Vagina (tissue), 2 donors: ENCODE measurements around the gene ZNF583. TPM values are rescaled to one million over a fixed set of nuclear protein-coding genes. Genes with fewer than 3 reads are reported as not detected.

Experiments
- DNase-seq, 2 donors: peaks; one replicate each; pipeline ENCODE4 v3.0.0-alpha.2; 2017; ENCODE audit errors: extremely low spot score in 2 of 2
- H3K27ac ChIP-seq: fragments of 200-600 bp; sonication (generic); one replicate; pipeline ENCODE4 v1.5.1; 2019
- H3K27me3 ChIP-seq: fragments of 200-600 bp; sonication (generic); one replicate; pipeline ENCODE4 v1.5.1; 2019
- H3K36me3 ChIP-seq, 2 donors: fragments of 200-600 bp; sonication (generic); one replicate each; pipeline ENCODE4 v1.5.1; 2017 to 2019
- H3K4me1 ChIP-seq: fragments of 200-600 bp; sonication (generic); one replicate; pipeline ENCODE4 v1.5.1; 2019
- H3K4me3 ChIP-seq, 2 donors: fragments of 200-600 bp; sonication (generic); 1 replicate in 1 of 2; 2 replicates in 1 of 2; pipeline ENCODE4 v1.5.1; 2016 to 2019
- H3K9me3 ChIP-seq: fragments of 200-600 bp; sonication (generic); one replicate; pipeline ENCODE4 v1.5.1; 2019
- CTCF ChIP-seq, 3 experiments: fragments of 450-650 bp in 2 of 3; fragments of 200-600 bp in 1 of 3; sonication (generic) in 1 of 3; IDR thresholded peaks; one replicate each; pipeline ENCODE4 v1.5.1; 2017 to 2019; ENCODE audit warnings: antibody characterized with exemption in 3 of 3, mild to moderate bottlenecking in 2 of 3, moderate library complexity in 2 of 3
- POLR2A ChIP-seq, 2 donors: fragments of 450-650 bp; IDR thresholded peaks; one replicate each; pipeline ENCODE4 v1.6.1; 2017; ENCODE audit warnings: antibody characterized with exemption in 2 of 2, mild to moderate bottlenecking in 2 of 2, moderate library complexity in 2 of 2
- POLR2AphosphoS5 ChIP-seq, 2 donors: sonication (generic); formaldehyde crosslinking; IDR thresholded peaks; one replicate each; pipeline ENCODE4 v1.9.0; 2017; ENCODE audit warnings: antibody characterized with exemption in 2 of 2, mild to moderate bottlenecking in 2 of 2, low read depth in 1 of 2; ENCODE audit not compliant: insufficient read depth in 1 of 2
- intact Hi-C: fragments of 100-400 bp; cut with DNase I; formaldehyde crosslinking; loops from one replicate; pipeline ENCODE4 v1.15.1; 2023
- total RNA-seq: library from RNA; depleted of rRNA; stranded (reverse); fragments of >200 nt; gene quantifications from one replicate; pipeline ENCODE4 v1.2.3, GENCODE V29; 2016

Gene ZNF583
- 2.2 TPM for total RNA-seq

GRCh38 chr19:56403764-56404704, at the start of gene ZNF583:
TSS of gene ZNF583 (plus strand) at chr19:56404332. CDS start at chr19:56407115, 2,783 bp downstream.
- H3K4me1 ChIP-seq, result peaks cover 19% of the 10 kb centered on the region
- peak in 1 of 2 donors; percentile 93 for DNase-seq
- TF ChIP-seq POLR2A (IDR thresholded peaks at IDR 0.05) (no peak), POLR2AphosphoS5 (IDR thresholded peaks at IDR 0.05; ENCODE audit: insufficient read depth in 1 of 2, low read depth in 1 of 2) (peak; percentile 82 to 92)
- H3K27ac ChIP-seq, result peak within 1 kb of the TSS; percentile 93
- no peaks in the 10 kb centered on the region for H3K27me3 ChIP-seq
- H3K36me3 ChIP-seq, result peaks cover 0 to 37% of the 10 kb centered on the region in 2 donors
- peaks cover 22% of the 10 kb centered on the region for H3K9me3 ChIP-seq
- intact Hi-C loops, result no loop called here
- peak within 1 kb of the TSS; percentile 62 to 65 for H3K4me3 ChIP-seq

- H3K27ac ChIP-seq, result no peak overlapping the region
- no peaks in the 10 kb centered on the region for H3K4me1 ChIP-seq
- H3K27me3 ChIP-seq, result no peaks in the 10 kb centered on the region
- intact Hi-C loops, result loop anchor here (10.0 kb wide), 1 partner anchor 101 kb away; no protein-coding TSS in a partner anchor
- peaks cover 3% of the 10 kb centered on the region for H3K9me3 ChIP-seq
- no peak overlapping the region for H3K4me3 ChIP-seq
- DNase-seq, result no peak
- no peak for TF ChIP-seq POLR2A (IDR thresholded peaks at IDR 0.05)
- TF ChIP-seq POLR2AphosphoS5 (IDR thresholded peaks at IDR 0.05; ENCODE audit: insufficient read depth in 1 of 2, low read depth in 1 of 2), result no peak
- TF ChIP-seq CTCF (IDR thresholded peaks at IDR 0.05), result no peak
- H3K36me3 ChIP-seq, result no peaks in the 10 kb centered on the region
Observed at GRCh38 chr19:56355517-56355916, 48.6 kb upstream of the ZNF583 start.

GRCh38 chr19:56356944-56357343, 47.2 kb upstream of the ZNF583 start:
- no peak for DNase-seq
- H3K9me3 ChIP-seq, result peaks cover 3% of the 10 kb centered on the region
- no peak overlapping the region for H3K27ac ChIP-seq
- H3K27me3 ChIP-seq, result no peaks in the 10 kb centered on the region
- intact Hi-C loops, result loop anchor here (10.0 kb wide), 1 partner anchor 102 kb away; no protein-coding TSS in a partner anchor
- TF ChIP-seq POLR2A (IDR thresholded peaks at IDR 0.05) (no peak), CTCF (IDR thresholded peaks at IDR 0.05) (no peak), POLR2AphosphoS5 (IDR thresholded peaks at IDR 0.05; ENCODE audit: insufficient read depth in 1 of 2, low read depth in 1 of 2) (no peak)
- H3K4me1 ChIP-seq, result no peaks in the 10 kb centered on the region
- H3K36me3 ChIP-seq, result no peaks in the 10 kb centered on the region
- no peak overlapping the region for H3K4me3 ChIP-seq

GRCh38 chr19:56360841-56361240, 43.3 kb upstream of the ZNF583 start:
- Histone ChIP-seq H3K9me3 (peaks cover 3% of the 10 kb centered on the region), H3K27ac (no peak overlapping the region), H3K27me3 (no peaks in the 10 kb centered on the region), H3K4me1 (no peaks in the 10 kb centered on the region), H3K36me3 (no peaks in the 10 kb centered on the region), H3K4me3 (no peak overlapping the region)
- intact Hi-C loops, result no loop called here
- TF ChIP-seq CTCF (IDR thresholded peaks at IDR 0.05), result no peak
- no peak for TF ChIP-seq POLR2AphosphoS5 (IDR thresholded peaks at IDR 0.05; ENCODE audit: insufficient read depth in 1 of 2, low read depth in 1 of 2)
- no peak for TF ChIP-seq POLR2A (IDR thresholded peaks at IDR 0.05)
- DNase-seq, result no peak

GRCh38 chr19:56367829-56368711, 36.1 kb upstream of the ZNF583 start:
- peak overlapping the region; percentile 72 for H3K27ac ChIP-seq
- H3K36me3 ChIP-seq, result peaks cover 0 to 27% of the 10 kb centered on the region in 2 donors
- H3K9me3 ChIP-seq, result no peaks in the 10 kb centered on the region
- TF ChIP-seq POLR2AphosphoS5 (IDR thresholded peaks at IDR 0.05; ENCODE audit: insufficient read depth in 1 of 2, low read depth in 1 of 2), result peak; percentile 74 to 81
- no peak for TF ChIP-seq CTCF (IDR thresholded peaks at IDR 0.05)
- TF ChIP-seq POLR2A (IDR thresholded peaks at IDR 0.05), result no peak
- no peaks in the 10 kb centered on the region for H3K27me3 ChIP-seq
- intact Hi-C loops, result no loop called here
- peak overlapping the region; percentile 66 to 76 for H3K4me3 ChIP-seq
- DNase-seq, result peak in 1 of 2 donors; percentile 93
- H3K4me1 ChIP-seq, result peaks cover 20% of the 10 kb centered on the region
